GM21528 (cell line): Measurements from ENCODE around the gene ARHGAP31.
"Not testable (repeated sequence)": the region's sequence is repeated elsewhere in the genome, so short reads cannot be mapped to it uniquely, and the experiment has no call there.

Source experiments
- ATAC-seq: cut with Tn5 transposase; IDR thresholded peaks from one replicate; pipeline ENCODE4 v1.9.1; 2021; ENCODE audit warnings: mild to moderate bottlenecking, moderate library complexity; ENCODE audit not compliant: unreplicated experiment, low FRiP score

ARHGAP31 gene

GRCh38 chr3:119315600-119316312, 21.6 kb downstream of the ARHGAP31 start:
- ATAC-seq, result no peak

GRCh38 chr3:119316313-119316670, 22.1 kb downstream of the ARHGAP31 start:
- ATAC-seq, result no peak

- ATAC-seq, result no peak
Measured at GRCh38 chr3:119318876-119319275, 24.7 kb downstream of the ARHGAP31 start.

- ATAC-seq, result no peak
Measured at GRCh38 chr3:119319311-119319710, 25.1 kb downstream of the ARHGAP31 start.

- not testable (repeated sequence) for ATAC-seq
Measured at GRCh38 chr3:119320785-119321184, 26.6 kb downstream of the ARHGAP31 start.

GRCh38 chr3:119322021-119322834, 28.0 kb downstream of the ARHGAP31 start:
- ATAC-seq, result peak; percentile 46

- peak; percentile 93 for ATAC-seq
Measured at GRCh38 chr3:119322835-119323722, 28.9 kb downstream of the ARHGAP31 start.

GRCh38 chr3:119323723-119324085, 29.5 kb downstream of the ARHGAP31 start:
- no peak for ATAC-seq

- no peak for ATAC-seq
Measured at GRCh38 chr3:119324899-119325298, 30.7 kb downstream of the ARHGAP31 start.

- no peak for ATAC-seq
Measured at GRCh38 chr3:119326976-119327375, 32.8 kb downstream of the ARHGAP31 start.

GRCh38 chr3:119329551-119329950, 35.4 kb downstream of the ARHGAP31 start:
- ATAC-seq, result no peak

GRCh38 chr3:119330181-119330580, 36.0 kb downstream of the ARHGAP31 start:
- ATAC-seq, result no peak

- no peak for ATAC-seq
Measured at GRCh38 chr3:119330858-119331257, 36.7 kb downstream of the ARHGAP31 start.

GRCh38 chr3:119331661-119332060, 37.5 kb downstream of the ARHGAP31 start:
- no peak for ATAC-seq

GRCh38 chr3:119333773-119334509, 39.8 kb downstream of the ARHGAP31 start:
- no peak for ATAC-seq

- no peak for ATAC-seq
Measured at GRCh38 chr3:119336823-119337222, 42.6 kb downstream of the ARHGAP31 start.

GRCh38 chr3:119337407-119337806, 43.2 kb downstream of the ARHGAP31 start:
- not testable (repeated sequence) for ATAC-seq

- ATAC-seq, result no peak
Measured at GRCh38 chr3:119338754-119339153, 44.6 kb downstream of the ARHGAP31 start.

GRCh38 chr3:119340014-119340413, 45.8 kb downstream of the ARHGAP31 start:
- no peak for ATAC-seq

- ATAC-seq, result no peak
Measured at GRCh38 chr3:119340446-119340845, 46.3 kb downstream of the ARHGAP31 start.
